NCI-H510A (cell line): ENCODE results near the gene DBNDD1.
"Not testable (repeated sequence)": the region's sequence is repeated elsewhere in the genome, so short reads cannot be mapped to it uniquely, and the experiment has no call there.

Experiments
- DNase-seq: peaks from one replicate; lab custom pipeline; 2025; lab: John Stamatoyannopoulos, UW

DBNDD1 gene

DNA sequence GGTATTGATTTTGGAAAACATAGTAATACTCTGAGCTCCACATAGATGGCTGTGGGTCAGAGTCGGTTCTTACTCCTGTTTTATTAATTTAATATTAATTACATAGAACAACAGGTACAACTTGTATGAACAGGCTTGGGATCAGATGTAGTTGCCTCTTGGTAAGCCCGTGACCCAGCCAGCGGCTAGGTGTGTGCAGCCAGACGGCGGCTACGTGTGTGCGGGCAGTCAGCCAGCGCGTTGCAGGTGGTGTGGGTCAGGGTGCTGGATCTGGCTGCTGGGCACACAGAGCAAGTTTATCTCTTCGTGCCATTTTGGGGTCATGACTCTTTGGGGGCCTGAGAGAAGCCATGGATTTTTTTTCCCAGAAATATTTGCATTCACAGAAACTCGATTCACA, 30.3 kb downstream of the DBNDD1 start:
- no peak for DNase-seq

DNA sequence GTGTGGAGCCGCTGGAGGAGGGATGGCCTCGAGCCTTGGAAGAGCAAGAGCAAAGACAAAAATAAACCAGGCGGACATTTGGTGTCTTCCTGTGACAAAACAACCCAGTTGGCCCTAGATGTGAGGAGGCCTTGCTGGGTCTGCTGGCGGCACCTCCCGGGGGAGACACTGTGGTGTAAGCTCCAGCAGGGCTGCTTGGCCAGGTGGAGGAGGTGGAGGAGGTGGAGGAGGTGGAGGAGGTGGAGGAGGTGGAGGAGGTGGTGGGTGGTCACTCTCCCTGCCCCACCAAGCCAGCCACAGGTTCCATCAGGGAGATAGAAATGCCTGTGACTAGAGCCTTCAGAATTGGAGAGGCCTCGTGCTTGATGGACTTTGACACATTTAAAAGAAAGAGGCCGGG, 32.1 kb downstream of the DBNDD1 start:
- no peak for DNase-seq

DNA sequence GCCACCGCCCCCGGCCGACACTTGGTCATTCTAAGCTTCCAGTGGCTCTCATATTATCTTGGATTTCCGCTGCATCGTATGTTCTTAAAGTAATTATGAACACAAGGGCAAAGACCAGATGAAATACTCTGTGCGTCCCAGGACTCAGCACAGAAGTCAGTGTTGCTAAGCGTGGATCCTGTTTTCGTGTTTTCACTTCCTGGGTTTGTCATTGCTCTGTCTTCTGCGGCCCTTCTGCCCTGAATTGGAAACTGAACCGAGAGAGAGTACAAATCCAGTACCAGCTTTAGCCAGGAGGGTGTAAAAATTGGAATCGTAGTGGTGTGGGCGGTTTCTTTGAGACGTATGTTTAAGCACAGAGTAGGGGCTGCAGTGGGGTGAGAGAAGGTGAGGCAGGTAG, 32.7 kb downstream of the DBNDD1 start:
- no peak for DNase-seq

DNA sequence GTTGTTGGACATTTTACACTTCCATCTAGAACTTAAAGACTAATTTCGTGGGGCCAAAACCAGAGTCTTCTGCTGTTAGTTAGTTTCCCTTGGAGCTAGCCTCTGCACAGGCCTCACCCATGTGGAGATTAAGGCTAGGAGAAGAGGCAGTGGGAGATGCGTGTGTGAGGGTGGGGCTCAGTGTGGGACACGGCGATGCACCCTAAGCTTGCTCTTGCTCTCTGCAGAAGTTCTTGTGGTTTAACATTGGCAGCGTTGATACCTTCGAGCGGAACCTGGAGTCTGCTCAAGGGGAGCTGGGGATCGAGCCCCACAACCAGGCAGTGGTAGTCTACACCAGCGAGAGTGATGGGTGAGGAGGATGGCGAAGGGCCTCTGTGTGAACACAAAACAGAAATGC, 34.0 kb downstream of the DBNDD1 start:
- DNase-seq, result no peak

DNA sequence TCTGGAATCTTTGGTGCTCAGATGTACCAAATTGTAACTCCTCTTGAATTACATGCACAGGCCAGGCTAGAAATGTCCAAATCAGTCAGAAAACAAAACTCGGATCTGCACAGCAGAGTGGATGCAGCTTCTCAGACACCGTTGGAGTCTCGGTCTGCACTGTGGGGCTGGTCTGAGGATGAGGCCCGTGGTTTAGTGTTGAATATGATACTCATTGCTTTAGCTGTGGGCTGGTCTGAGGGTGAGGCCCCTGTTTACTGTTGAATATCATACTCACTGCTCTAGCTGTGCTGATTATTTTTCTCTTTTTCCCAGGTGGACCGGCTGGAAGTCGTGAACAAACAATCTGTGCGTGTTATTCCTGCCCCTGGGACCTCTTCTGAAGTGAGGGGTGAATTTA, 35.0 kb downstream of the DBNDD1 start:
- no peak for DNase-seq

DNA sequence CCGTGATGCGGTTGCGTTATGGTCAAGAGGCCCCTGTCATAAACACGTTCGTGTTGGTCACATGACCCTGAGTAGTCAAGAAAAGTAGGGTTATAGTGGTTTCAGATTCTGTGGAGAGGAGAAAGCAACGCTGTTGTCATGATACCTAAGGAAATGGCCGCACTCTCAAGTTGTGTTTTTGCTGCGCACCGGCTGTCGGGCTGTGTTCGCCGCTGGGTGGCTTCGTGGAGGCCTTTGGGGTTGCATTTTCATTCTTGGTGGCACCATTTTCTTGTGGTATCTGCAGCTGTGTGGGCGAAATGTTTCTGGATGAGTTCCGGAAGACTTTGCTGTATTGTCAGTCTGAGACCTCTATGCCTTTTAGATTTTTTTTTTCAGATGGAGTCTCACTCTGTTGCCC, 35.7 kb downstream of the DBNDD1 start:
- no peak for DNase-seq

DNA sequence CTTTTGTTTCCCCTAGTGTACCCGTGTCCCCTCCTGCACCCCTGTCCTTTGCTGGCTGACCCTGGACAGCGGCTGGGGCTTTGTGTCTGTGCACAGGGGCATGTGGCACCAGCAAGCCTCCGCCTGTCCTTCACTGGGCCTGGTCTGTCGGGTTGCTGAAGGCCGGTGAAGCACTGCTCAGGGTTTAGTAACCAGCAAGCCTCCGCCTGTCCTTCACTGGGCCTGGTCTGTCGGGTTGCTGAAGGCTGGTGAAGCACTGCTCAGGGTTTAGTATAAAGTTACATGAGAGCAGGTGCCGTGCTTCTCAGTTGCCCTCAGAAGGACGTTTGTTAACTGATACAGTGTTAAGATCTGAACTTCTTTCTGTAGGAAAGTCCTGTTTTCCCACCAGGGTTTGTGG, 36.9 kb downstream of the DBNDD1 start:
- DNase-seq, result no peak

DNA sequence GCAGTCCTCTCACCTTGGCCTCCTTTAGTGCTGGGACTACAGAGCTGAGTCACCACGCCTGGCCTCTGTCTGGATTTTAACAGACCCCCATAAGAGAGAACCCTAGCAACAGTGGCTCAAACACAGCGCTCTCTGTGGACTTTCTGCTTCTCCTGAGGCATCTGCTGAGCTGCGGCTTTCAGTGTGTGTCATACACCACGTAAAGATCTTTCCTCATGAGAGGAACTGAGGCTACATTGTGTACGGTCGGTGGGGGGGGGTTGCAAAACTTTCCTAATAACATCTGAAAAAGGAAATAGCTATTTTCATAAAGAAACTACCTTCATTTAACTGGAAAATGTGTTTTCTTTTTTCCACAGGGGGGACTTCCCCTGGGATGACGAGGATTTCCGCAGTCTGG, 37.8 kb downstream of the DBNDD1 start:
- no peak for DNase-seq

DNA sequence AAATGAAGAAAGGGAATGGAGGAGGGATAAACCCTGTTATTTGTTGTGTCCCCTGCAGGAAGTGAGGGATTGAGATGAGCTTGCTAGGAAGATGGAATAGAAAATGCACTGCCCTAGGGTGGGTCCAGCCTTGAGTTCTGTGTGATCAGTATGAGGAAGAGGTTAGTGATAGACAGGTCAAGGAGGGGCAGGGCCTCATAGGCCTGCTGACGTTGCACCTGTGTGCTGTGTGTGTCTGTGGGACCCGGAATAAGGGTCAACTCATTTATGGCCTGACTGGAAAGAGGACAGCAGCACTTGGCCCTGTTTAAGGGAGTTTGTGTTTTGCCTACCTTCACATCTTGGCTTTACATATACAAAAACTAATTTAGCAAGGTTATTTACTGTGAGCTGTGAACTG, 44.4 kb downstream of the DBNDD1 start:
- no peak for DNase-seq

DNA sequence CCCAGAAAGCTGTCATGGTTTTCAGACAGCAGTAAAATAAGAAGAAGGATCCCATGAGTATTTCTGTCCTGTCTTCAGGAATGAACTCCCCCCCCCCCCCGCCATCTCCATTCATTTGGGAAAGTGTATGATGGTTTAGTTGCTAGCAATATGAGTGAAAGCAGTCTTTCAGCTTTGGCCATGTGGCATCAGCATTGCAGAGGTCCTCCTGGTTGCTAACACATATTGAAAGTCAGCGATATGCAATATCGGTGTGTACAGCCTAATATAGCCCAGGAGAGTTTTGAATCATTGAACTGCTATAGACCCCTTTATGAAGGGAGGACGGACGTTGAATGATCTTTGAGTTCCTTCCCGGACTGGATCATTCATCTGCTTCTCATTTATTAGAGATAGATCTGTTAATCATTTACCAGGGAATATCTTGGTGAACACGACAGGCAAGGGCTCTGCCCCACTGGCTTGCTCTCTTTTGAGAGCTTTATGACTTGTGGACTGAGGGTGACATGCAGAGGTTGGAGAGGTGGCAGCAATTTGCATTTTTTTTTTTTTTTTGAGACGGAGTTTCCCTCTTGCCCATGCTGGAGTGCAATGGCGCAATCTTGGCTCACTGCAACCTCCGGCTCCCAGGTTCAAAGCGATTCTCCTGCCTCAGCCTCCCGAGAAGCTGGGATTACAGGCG, 45.5 kb downstream of the DBNDD1 start:
- no peak for DNase-seq

DNA sequence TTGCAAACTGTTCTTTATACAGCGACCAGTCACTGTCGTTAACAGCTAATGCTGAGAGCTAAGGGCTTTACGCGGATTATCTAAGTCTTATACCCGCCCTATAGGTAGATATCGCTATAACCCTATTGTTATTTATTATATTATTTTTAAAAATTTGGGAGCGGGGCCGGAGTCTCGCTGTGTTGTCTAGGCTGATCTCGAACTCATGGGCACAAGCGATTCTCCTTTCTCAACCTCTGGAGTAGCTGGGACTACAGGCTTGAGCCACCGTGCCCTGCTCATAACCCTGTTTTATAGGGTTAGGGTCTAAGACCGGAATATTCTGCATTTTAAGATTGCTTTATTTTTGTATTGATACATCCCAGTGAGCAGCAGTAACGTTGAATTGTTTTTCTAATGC, 46.0 kb downstream of the DBNDD1 start:
- no peak for DNase-seq

DNA sequence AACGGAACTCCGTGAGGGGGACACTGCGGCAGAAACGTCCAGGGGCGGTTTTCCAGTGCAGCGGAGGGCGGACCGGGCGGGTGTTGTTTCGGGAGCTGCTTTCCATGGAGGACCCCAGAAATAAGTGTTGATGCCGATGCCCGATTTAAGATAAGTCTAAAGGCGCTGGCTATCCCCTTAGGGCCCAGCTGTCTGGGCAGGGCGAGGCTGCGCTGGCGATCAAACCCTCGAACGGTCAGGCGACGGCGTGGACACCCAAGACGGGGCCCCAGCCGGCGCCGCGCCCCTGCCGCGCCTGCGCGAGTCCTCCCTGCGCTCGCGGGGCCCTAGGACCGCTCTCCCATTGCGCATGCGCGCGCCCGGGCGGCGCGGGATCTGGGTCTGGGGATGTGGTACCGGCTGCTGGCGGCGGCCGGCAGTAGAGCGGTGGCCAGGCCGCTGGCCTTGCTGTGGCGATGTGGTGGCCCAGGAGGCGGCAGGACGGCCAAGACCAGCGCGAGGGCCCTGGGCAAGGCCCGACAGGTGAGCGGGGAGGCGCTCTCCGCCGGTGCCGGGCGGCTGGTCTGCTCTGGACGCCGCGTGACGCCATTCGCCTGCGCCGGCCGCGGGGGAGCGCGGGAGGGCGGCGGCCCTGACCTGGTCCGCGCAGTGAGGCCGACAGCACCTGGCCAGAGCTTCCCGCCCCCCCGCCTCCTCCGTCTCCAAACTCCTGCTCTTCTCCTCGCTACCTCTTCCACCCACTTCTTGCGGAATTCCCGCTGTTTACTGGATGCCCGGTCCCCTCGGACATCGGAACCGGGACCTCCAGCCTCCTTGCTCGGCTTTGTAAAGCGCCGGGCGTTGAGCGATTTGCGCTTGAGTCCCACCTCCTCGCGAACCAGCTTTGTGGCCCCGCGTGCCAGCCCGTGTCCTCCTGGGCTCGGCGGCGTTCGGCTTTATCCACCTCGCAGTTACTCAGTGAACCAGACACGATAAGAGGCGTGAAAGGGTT, 46.7 kb downstream of the DBNDD1 start:
- no peak for DNase-seq

DNA sequence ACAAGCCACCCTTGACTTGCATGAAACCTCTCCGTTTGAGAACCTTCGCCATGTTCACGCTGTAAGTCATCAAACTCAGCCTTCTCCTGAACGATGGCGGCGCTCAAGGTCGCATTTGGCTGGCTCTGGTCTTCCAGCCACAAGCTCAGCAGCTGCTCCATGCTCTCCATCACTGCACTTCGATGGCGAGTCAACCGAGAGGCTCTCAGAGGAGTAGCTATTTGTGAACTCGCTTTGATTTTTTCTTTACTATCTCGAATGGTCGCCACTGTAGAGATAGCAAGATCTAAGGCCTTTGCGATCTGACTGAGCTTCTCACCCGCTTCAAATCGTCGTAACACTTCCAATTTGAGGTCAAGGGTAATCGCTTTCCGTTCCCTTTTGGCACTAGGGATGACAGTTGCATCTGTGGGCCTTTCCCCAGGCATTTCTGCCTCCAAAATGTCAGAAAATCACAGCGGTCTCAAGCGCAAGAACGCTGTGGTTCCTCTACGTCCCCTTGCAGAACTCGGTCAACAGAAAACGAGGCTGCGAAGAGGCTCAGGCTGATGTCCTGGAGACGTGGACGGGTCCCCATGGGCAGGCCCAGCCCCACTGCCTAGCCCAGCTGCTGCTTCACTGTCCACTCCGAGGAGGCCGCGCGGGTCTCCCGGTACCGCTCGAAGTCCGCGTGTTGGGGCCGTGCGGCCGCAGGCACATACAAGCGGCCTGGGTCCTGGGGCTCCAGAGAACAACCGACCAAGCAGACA, 47.6 kb downstream of the DBNDD1 start:
- no peak for DNase-seq

DNA sequence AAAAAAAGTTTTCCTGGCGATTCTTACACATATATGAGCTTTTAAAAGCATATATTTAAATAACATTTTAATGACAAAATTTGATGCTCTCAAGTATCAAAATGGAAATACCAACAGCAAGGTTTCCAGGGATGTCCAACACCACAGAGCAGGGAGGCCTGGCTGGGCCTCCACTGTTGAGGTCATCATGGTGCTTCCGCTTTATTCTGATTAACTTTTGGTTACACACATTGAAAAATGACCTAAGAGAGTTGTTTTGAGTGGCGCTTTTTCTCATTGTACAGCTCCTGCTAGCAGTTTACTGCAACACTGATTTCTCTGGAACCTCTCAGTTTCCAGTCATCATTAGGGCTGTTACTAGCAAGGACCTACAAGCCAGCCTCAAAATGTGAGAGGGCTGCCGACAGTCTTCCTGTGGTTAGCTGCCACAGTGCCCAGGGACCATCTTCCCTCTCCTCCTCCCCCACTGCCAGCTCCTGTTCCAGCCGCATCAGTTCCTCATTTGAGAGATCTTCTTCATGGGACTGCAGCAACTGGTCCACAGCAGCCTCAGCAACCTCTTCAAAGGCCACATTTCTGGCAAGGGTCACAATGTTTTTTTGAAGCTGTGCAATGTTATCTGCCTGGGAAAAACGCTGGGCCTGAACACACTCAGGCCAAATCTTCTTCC, 49.4 kb downstream of the DBNDD1 start:
- no peak for DNase-seq

DNA sequence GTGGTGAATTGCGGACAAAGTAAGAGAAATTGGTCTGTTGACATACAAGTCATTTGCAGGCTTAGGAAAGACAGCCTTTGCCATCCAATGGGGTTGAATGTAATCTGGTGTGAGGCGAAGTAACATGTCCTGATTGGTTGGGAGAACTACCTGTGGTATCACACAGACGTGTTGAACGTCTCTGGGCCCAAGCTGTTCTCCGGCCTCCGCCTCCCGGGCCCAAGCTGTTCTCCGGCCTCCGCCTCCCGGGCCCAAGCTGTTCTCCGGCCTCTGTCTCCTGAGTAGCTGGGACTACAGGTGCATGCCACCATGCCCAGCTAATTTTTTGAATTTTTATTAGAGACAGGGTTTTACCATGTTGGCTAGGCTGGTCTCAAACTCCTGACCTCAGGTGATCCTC, 51.2 kb downstream of the DBNDD1 start:
- not testable (repeated sequence) for DNase-seq

DNA sequence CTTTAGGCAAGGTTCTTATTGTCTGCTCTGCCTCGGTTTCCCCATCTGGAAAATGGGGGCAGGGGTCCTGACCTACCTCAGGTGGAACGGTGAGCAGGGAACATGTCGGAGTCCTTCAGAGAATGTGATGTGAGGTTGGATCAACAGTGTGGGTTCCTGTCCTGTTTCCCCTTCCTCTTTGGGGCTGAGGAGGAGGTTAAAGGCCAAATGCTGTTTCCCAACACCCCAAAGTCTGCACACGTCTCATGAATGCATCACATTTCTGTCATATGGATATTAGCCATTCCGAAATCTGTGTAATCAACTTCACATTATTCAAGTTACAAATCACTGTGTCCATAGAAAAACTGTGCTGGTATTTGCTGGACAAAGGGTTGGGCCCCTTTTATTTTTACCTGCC, 51.8 kb downstream of the DBNDD1 start:
- DNase-seq, result not testable (repeated sequence)

DNA sequence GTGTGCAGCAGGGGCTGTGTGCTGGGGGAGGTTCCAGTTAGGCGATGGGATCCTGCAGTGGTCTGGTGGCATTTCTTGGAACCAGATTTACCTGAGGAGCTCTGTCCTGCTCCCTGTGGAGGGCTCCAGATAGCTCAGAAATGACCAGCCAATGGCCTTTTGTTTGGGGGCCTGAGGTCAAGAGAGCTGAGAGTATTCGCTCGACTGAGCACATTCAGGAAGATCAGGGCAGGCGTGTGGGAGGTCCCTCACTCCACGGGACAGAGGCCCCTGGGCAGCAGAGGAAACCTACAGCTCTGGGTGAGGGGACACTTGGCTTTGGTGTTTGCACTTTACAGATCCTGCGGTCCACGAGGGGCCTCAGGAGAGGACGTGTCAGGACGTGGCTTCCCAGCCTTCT, 52.5 kb downstream of the DBNDD1 start:
- DNase-seq, result no peak

DNA sequence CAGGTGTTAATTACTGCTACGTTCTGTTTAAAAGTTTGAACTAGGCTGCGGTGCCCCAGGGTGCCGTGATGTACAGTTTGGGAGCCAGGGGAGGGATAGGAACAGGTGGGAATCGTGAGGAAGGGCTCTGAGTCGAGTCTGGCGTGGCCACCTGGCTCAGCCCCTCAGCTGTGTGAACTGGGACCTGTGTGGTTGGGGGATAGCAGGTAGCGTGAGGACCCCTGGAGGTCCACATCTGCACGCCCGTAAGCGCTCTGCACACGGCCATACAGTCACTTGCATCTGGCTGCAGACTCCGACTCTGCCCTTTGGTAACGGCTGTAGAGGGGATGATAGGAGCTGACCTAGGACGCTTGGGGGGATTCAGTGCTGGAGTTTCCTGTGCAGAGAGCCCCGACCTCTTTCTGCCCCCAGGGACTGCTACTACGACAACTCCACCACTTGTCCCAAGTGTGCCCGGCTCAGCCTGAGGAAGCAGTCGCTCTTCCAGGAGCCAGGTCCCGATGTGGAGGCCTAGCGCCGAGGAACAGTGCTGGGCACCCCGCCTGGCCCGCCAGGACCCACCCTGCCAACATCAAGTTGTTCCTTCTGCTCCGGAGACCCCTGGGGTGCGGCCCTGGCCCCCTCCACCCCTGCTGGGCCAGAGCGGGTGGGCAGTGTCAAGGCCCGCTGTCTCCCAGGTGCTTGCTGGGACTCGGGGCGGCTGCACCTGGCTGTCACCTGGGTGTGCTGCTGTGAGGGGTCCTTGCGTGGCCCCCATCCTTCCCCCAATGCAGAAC, 53.6 kb downstream of the DBNDD1 start:
- DNase-seq, result no peak

DNA sequence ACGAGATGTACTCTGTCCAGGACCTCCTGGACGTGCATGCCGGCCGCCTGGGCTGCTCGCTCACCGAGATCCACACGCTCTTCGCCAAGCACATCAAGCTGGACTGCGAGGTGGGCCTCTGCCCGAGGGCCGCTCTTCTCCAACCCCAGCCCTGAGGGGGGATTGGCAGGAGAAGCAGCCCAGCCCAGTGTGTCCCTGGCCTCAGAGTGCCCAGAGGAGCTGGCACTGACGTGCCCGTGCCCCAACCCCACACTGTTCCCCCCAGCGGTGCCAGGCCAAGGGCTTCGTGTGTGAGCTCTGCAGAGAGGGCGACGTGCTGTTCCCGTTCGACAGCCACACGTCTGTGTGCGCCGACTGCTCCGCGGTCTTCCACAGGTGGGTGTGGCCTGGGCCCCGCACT, 55.1 kb downstream of the DBNDD1 start:
- DNase-seq, result no peak

DNA sequence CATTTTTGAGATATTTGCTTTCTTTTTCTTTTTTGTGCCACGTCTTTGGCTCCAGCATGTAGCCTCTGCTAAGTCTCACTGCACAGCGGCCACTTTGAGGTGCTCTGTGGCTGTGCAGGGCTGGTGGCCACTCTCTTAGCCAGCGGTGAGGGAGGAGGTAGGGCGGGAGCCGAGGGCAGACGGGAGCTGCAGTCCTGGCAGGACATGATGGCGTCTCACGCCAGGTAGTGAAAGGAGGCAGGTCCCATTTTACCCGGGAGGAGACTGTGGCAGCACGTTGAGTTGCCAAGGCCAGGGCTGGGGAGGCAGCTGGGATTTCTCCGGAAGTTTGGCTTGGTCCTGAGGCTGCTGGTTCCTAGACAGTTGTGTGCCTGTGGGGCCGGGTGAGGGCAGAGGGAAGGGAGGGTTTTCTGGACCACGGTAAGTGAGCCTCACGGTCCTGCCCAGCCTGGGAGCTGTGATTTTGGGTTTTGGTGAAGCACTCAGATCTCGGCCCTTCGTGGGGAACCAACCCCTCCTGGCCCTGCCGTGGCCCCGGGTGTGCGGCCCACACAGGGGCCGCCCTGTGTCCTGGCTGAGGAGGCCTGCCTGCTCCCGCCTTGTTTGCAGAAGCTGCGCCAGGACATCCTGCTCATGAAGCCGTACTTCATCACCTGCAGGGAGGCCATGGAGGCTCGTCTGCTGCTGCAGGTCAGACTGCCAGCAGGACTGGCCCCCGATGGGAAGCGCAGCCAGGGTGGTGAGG, 56.3 kb downstream of the DBNDD1 start:
- no peak for DNase-seq

DNA sequence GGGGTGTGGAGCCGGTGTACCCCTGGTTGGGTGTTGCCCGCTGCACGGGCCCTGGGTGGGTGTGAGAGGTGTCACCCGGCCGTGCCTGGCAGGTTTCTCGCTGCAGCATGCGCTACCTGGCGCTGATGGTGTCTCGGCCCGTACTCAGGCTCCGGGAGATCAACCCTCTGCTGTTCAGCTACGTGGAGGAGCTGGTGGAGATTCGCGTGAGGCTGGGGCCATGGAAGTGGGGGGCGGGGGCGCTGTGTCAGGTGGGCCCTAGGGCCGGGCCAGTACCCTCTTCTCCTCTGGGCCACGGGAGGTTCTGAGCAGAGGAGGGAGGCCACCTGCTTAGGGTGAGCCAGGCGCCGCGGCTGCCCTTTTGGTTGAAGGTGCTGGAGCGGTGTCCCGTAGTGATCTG, 57.3 kb downstream of the DBNDD1 start:
- no peak for DNase-seq
